NCI-H1092 (cell line): ENCODE data around the gene SHANK2.

ENCODE experiments used
- DNase-seq: peaks from one replicate; lab custom pipeline; 2025; lab: John Stamatoyannopoulos, UW

SHANK2 gene

GRCh38 chr11:71252269-71252769, at the start of gene SHANK2:
TSS of gene SHANK2 (minus strand) at chr11:71252577. CDS start at chr11:71147326, 105,251 bp downstream.
- DNase-seq = no peak

- no peak for DNase-seq
These were observed 49.6 kb upstream of the SHANK2 start for GRCh38 chr11:71301858-71302533.

- DNase-seq = no peak
These were observed 48.9 kb upstream of the SHANK2 start for GRCh38 chr11:71301046-71301857.

DNA sequence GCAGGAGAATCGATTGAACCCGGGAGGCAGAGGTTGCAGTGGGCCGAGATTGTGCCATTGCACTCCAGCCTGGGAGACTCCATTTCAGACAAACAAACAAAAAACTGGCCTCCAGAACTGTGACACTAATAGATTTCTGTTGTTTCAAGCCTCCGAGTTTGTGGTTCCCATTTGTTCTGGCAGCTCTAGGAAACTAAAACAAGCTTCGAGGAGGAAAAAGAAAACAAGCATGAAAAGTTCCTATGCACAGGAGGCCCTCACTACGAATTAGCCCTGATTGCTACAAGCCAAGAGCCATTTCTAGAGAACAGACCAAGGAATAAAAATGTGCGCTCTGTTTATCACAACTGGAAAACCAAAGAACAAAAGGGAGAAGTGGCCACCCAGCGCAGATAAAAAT, 47.8 kb upstream of the SHANK2 start:
- DNase-seq = no peak

- DNase-seq = no peak
These were observed 46.4 kb upstream of the SHANK2 start for GRCh38 chr11:71298761-71299181.

DNA sequence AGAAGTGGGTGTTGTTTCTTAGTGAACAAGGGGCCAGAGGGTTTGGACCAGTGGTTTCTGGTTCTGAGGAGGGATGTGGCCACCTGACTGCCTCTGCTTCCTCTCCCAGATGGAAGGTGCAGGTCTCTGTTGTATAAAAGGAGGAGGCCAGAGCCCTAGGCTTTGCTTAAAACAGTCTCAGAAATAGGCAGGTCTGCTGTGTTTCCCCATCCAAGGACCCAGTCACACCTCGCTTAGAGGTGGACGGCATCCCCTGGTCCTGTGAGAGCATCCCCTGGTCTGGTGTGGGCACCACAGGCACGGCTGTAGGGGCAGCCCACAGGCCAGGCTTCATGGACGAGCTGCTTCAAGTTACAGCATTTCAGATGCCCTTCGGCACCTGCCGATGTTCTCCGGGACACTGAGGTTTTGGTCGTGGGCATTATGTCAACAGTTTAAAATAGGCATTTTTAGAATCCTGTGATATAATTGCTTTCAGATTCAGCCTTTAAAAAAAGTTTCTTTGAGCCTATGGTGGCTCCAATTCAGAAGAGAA, 45.7 kb upstream of the SHANK2 start:
- no peak for DNase-seq

DNA sequence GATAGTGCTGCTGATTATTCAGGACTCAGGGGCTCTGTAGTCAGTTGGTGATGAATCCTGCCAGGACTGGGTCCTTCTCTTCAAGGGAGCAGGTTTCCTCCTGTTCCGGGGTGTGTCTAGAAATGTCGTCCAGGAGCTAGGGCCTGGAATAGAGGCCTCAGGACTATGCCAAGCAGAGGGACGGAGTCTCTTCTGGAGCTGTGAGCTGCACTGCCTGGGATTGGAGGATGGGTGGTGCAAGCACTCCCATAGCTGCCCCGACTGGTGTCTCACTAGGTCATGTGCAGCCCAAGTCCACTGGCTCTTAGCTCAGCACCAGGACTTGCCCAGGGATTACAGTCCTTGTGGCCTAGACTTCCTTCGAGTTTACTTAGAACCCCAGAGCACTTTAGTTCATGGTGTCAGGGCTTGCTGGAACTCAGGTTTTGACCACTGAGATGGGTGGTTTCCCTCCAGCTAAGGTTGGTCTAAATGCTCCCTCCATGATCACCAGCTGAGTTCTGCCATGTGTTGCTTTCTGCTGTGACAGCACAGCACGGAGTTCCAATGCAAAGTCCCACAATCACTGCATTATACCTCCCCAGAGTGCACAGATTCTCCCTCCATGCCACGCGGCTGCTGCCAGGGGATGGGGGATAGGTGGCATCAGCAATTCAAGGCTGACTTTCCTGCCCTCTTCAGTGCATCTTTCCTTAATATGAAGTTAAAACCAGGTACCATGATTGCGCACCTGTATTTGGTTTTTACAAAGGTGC, 42.6 kb upstream of the SHANK2 start:
- DNase-seq = no peak

- DNase-seq = no peak
These were observed 41.8 kb upstream of the SHANK2 start for GRCh38 chr11:71293961-71294782.

- peak; percentile 18 for DNase-seq
These were observed 34.6 kb upstream of the SHANK2 start for GRCh38 chr11:71286701-71287643.

- DNase-seq = no peak
These were observed 32.7 kb upstream of the SHANK2 start for GRCh38 chr11:71285111-71285510.

DNA sequence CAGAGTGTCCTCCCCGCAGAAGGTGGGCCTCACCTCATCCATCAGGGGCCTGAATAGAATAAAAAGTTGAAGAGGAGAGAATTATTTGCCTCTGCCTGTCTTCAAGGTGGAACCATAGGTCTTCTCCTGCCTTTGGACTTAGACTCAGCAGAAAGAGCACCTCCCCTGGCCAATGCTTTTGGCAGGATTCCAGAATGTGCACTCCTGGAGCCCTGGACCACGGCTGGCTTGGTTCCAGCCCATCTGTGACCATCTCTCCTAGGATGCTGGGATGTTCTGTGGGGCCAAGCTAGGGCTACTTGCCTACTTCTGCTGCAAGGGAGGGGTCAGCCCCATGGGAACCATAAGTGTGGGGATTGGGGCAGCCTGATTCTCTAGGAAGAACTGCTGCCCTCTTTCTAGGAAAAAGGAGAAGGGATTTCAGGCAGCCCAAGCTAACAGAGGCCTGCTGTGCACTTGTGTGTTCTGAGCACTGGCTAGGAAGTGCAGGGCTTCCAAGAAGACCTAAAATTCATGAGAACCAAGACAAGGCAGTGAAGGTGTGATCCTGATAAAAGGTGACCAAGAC, 32.2 kb upstream of the SHANK2 start:
- DNase-seq = peak; percentile 21

DNA sequence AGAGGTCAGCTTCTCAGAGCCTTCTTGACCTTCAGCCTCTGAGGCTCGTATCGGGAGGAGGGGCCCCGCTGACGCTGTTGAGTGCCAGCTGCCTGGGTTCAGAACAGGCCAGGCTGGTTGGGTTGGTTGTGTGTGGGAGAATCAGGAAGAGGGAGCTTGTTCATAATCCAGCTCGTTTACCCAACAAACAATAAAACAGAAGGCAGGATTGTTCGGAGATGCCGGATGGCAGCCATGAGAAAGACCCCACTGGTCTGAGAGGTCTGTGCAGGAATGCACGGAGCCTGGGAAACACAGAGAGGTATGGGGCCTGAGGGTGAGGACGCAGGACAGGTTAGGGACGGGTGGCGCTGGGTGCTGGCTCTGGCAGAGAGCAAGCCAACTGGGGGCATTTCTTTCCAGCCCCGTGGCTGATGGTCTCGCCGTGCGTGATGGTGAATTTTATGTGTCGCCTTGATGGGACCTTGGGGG, 31.6 kb upstream of the SHANK2 start:
- no peak for DNase-seq

GRCh38 chr11:71282581-71283351, 30.4 kb upstream of the SHANK2 start:
- DNase-seq = no peak

DNA sequence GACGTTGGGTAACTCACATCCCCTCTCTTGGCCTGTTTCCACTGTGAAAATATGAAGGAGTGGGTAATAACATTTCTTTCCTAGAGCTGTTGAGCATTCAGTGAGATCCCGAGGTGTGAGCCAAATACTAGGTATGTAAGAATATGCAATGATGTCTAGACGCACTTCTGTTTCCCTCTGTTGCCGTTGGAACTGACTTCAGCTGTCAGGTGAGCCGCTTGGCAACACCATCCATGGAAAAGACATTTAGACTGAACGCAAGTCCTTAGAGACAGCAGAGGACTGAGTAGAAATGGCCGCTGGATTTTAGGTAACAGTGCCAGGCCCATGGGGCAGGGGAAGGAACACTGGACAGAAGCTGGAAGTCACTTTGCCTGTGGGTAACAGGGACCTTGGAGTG, 29.5 kb upstream of the SHANK2 start:
- DNase-seq = no peak

GRCh38 chr11:71281204-71281603, 28.8 kb upstream of the SHANK2 start:
- DNase-seq = no peak

- no peak for DNase-seq
These were observed 27.7 kb upstream of the SHANK2 start for GRCh38 chr11:71279916-71280645.

GRCh38 chr11:71272161-71272560, 19.8 kb upstream of the SHANK2 start:
- no peak for DNase-seq
